Subcutaneous abdominal adipose tissue (tissue), 5 donors: Measurements from ENCODE around the gene TXNDC16.

Source experiments
- H3K27ac ChIP-seq: one replicate; pipeline ENCODE4 v1.7.0; 2013; ENCODE audit warnings: low read depth, mild to moderate bottlenecking, inconsistent platforms, low read length, moderate library complexity
- H3K27me3 ChIP-seq, 5 donors: one replicate each; pipeline ENCODE4 v1.7.0; 2013; ENCODE audit warnings: low read length in 5 of 5, inconsistent platforms in 1 of 5; ENCODE audit not compliant: control insufficient read depth in 5 of 5, insufficient read depth in 4 of 5
- H3K36me3 ChIP-seq, 5 donors: one replicate each; pipeline ENCODE4 v1.7.0; 2013; ENCODE audit warnings: low read length in 5 of 5; ENCODE audit not compliant: control insufficient read depth in 5 of 5, insufficient read depth in 5 of 5
- H3K4me1 ChIP-seq, 5 donors: one replicate each; pipeline ENCODE4 v1.7.0; 2013; ENCODE audit warnings: low read length in 5 of 5, mild to moderate bottlenecking in 3 of 5, moderate library complexity in 1 of 5; ENCODE audit not compliant: control insufficient read depth in 5 of 5, insufficient read depth in 5 of 5
- H3K4me3 ChIP-seq, 5 donors: one replicate each; pipeline ENCODE4 v1.7.0; 2013; ENCODE audit warnings: low read length in 5 of 5, low read depth in 1 of 5
- H3K9ac ChIP-seq, 5 donors: one replicate each; pipeline ENCODE4 v1.7.0; 2013; ENCODE audit warnings: low read length in 5 of 5, mild to moderate bottlenecking in 4 of 5, moderate library complexity in 3 of 5
- H3K9me3 ChIP-seq, 5 donors: one replicate each; pipeline ENCODE4 v1.7.0; 2013; ENCODE audit warnings: low read length in 5 of 5; ENCODE audit not compliant: control insufficient read depth in 5 of 5
- donor health status: healthy.
- donor health status: healthy.
- donor health status: healthy.
- donor health status: healthy.
- donor health status: healthy.

The TXNDC16 gene

DNA sequence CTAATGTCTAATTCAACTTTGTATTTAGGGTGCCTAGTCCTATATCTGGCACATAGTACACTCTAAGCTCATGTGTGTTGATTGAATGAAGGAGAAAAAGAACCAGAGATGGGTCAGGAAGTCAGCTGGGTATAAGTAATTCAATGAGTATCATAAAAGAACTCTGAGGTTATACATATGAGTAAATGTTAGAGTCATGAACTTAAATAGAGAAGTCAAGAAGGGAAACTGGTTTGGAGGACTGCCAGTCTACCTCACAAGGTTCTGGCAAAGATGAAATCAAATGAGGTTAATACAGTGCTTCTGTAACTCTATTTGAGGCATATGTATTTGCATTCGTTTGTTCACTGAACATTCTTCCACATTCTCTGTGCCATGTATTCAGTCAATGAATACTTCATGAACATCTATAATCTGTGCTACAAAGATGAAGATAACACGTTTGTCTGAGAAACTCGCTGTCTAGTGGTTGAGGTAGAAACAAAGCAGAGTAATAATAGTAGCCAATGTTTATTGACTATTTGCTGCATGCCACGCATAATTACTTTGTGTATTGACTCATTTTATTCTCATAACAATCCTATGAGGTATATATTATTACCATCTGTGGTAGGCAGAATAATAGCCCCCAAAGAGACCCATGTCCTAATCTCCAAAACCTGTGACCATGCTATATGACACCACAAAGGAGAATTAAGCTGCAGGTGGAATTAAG is 149.3 kb downstream of the TXNDC16 start:
- Histone ChIP-seq H3K9me3 (no peaks in the 10 kb centered on the region), H3K27me3 (no peaks in the 10 kb centered on the region), H3K36me3 (no peaks in the 10 kb centered on the region), H3K4me3 (no peak overlapping the region), H3K9ac (no peak overlapping the region), H3K27ac (no peak overlapping the region), H3K4me1 (peaks cover 0 to 8% (median 7%) of the 10 kb centered on the region in 5 donors)

DNA sequence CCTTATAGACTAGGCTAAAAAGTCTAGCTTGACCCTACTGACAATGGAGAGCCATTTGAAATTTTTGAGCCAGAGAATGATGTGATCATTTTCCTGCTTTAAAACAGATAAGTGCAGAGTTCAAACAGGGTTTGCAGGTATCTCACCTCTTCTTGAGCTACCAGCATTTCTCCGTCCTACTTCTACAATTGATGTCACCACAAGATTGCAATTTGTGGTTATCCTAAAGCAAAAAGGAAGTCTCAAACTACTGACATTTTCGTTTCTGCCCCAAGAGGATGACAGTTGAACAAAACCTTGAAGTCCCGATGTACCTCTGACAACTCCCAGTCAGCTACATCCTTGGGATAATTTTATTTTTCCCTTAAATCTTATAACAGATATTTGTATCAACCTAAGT is 151.5 kb downstream of the TXNDC16 start:
- Histone ChIP-seq H3K4me1 (peaks cover 0 to 13% (median 7%) of the 10 kb centered on the region in 5 donors), H3K9me3 (peaks cover 0 to 6% (median 0%) of the 10 kb centered on the region in 5 donors), H3K27ac (no peak overlapping the region), H3K4me3 (no peak overlapping the region), H3K9ac (no peak overlapping the region), H3K36me3 (no peaks in the 10 kb centered on the region), H3K27me3 (no peaks in the 10 kb centered on the region)

DNA sequence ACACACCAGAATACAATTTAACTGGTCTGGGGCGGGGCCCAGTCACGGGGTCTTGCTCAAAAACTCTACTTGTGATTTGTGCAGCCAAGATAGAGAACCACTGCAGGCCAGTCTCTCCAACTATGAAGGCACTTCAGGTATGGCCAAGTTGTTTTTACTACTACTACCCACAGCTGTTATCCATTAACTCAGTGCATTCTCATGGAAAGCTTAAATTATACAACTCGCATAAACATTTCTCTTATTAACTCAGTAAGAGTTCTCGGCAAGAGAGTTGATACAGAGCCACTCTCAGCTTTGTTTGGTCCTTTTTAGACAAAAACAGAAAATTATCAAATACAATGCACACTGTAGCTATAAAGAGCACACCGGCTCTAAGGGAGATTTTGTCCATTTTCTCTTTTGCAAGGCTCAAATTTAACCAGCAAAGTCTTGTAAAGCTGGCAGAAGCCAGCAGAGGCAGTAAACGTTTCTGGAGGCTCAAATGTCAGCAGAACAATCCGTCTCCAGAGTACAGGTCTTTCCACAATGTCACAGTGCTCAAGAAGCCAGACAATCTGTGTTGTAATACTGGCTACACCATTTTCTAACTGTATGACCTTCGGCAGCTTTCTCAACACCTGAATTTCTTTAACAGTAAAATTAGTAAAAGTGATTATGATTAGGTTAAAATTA is 152.2 kb downstream of the TXNDC16 start:
- Histone ChIP-seq H3K27ac (no peak overlapping the region), H3K27me3 (no peaks in the 10 kb centered on the region), H3K9me3 (peaks cover 0 to 6% (median 0%) of the 10 kb centered on the region in 5 donors), H3K4me1 (peaks cover 0 to 18% (median 7%) of the 10 kb centered on the region in 5 donors), H3K36me3 (no peaks in the 10 kb centered on the region), H3K4me3 (no peak overlapping the region), H3K9ac (no peak overlapping the region)

DNA sequence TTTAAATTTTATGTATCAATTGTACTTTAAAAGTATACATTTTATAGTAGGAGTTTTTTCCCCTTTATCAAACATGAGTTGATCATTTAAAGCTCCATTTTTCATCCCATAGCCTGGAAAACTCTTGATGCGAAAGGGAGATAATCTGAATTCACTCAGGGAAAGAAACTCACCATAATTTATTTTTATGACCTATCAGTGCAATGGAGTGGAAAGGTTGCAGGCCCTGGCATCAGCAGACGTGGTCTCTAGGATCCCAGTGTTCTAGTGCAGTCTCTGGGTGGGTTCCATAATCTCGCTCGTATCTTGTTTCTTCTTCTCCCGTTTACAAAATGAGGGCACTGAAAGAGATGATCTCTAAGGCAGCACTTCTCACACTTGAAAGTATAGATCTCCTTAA is 153.2 kb downstream of the TXNDC16 start:
- Histone ChIP-seq H3K27ac (no peak overlapping the region), H3K4me1 (peaks cover 0 to 18% (median 7%) of the 10 kb centered on the region in 5 donors), H3K36me3 (no peaks in the 10 kb centered on the region), H3K9me3 (peaks cover 0 to 6% (median 0%) of the 10 kb centered on the region in 5 donors), H3K27me3 (no peaks in the 10 kb centered on the region), H3K9ac (no peak overlapping the region), H3K4me3 (no peak overlapping the region)

DNA sequence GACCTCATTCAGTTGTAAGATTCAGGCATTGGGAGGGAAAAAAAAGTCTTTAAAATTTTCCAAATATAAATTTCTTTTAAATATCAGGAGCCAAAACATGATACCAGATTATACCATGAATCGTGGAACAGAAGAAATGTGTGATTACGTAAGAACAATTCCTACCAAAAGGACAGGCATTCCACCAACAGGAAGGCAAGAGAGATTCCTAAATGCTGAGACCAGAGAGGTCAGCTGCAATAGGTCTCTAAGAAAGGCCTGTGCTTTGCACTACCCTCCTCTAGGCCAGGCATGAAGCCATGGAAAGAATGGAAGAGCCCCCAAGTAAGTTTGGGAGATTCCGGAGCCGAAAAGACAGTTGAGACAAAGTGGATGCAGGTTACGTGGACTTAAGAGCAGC is 154.5 kb downstream of the TXNDC16 start:
- Histone ChIP-seq H3K36me3 (no peaks in the 10 kb centered on the region), H3K4me1 (peaks cover 0 to 18% (median 8%) of the 10 kb centered on the region in 5 donors), H3K9me3 (peaks cover 0 to 6% (median 0%) of the 10 kb centered on the region in 5 donors), H3K4me3 (no peak overlapping the region), H3K27ac (no peak overlapping the region), H3K27me3 (no peaks in the 10 kb centered on the region), H3K9ac (no peak overlapping the region)

DNA sequence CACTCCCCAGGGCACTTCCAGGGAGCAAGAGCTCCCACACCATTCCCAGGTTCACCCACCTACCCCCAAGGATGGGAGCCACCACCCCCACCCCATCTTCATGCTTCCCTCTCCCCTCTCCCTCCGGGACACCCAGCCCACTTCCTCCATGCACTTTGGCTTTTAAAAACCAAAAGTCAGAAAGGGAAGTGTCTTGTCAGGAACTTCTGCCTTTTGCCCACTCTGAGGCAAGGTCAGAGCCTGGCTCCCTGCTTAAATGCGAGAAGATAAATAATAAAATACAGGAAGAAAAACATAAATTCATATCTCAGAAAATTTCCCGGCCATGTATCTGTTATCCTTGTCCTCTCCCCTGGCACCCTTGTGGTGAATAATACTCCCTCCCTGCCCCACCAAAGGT is 156.6 kb downstream of the TXNDC16 start:
- peaks cover 0 to 6% (median 0%) of the 10 kb centered on the region in 5 donors for H3K9me3 ChIP-seq
- H3K36me3 ChIP-seq, result no peaks in the 10 kb centered on the region
- H3K27ac ChIP-seq, result no peak overlapping the region
- no peak overlapping the region for H3K9ac ChIP-seq
- H3K4me1 ChIP-seq, result peaks cover 5 to 32% (median 23%) of the 10 kb centered on the region in 5 donors
- no peaks in the 10 kb centered on the region for H3K27me3 ChIP-seq
- H3K4me3 ChIP-seq, result no peak overlapping the region

DNA sequence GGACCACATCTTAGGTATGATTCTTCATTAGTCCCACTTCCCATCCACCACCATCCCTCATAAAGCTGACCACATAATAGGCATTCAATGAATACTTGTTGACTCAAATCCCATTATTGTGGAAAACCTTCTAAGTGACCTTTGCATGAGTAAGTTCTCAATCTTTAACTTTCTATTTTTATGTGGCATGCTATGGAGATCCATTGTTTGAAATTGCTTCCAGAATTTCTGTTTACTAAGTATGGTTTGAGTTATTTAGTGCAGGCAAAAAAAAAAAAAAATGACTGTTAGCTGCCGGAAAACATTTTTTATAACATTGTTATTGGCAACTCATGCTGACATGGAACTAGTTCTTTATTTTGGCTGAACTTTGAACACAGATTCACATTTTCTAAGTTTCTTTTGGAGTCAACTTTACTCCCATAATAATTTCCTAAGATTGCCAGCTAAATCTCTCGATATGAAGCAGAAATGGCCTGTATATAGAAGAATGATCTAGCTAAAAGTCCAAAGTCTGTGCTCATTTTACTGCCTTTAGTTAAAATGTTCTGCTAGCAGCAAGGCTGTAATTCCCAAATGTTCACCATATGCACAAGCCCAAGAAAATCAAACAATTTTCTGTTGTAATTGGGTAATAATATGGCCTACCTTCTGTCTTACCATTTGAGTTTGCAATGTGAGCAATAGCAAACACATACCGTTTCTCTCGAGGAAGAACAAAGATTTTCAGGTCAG is 160.3 kb downstream of the TXNDC16 start:
- Histone ChIP-seq H3K4me3 (peak overlapping the region in 1 of 5 donors; percentile 4), H3K27me3 (no peaks in the 10 kb centered on the region), H3K4me1 (peaks cover 5 to 24% (median 16%) of the 10 kb centered on the region in 5 donors), H3K9me3 (peaks cover 0 to 3% (median 0%) of the 10 kb centered on the region in 5 donors), H3K27ac (peak overlapping the region; percentile 70), H3K36me3 (no peaks in the 10 kb centered on the region), H3K9ac (no peak overlapping the region)
